H1 (cell line): ENCODE data around the gene DEFB119. TPM values are rescaled to one million over a fixed set of nuclear protein-coding genes. Genes with fewer than 3 reads are reported as not detected.

Experiments
- CTCF ChIA-PET: fragments of 300-600 bp; sonication (Branson Sonifier 250); formaldehyde crosslinking; loops from one replicate; lab custom pipeline; 2021; ENCODE audit not compliant: partially characterized antibody; lab: Charles Lee
- POLR2A ChIA-PET: fragments of 300-600 bp; sonication (Branson Sonifier 250); formaldehyde crosslinking; loops from one replicate; lab custom pipeline; 2021; ENCODE audit warnings: inconsistent platforms; ENCODE audit not compliant: partially characterized antibody; lab: Charles Lee
- DNase-seq, 2 experiments: peaks; one replicate each; pipeline versions ENCODE4 v3.0.0 to v3.0.0-alpha.2; 2010 to 2022; ENCODE audit warnings: low spot score in 2 of 2, low read depth in 1 of 2, mixed read lengths in 1 of 2
- FAIRE-seq: peaks from 2 replicates; lab custom pipeline; 2011; peaks lifted over from hg19 to GRCh38; lab: Jason Lieb, UNC
- H2AFZ ChIP-seq: 2 replicates; pipeline ENCODE4 v1.8.1; 2012; ENCODE audit warnings: low read length, inconsistent platforms
- H2AK5ac ChIP-seq: 2 replicates; pipeline ENCODE4 v1.6.1; 2013; ENCODE audit warnings: low read depth, low read length
- H2BK120ac ChIP-seq: replicated peaks from 2 replicates; pipeline ENCODE3; 2013; ENCODE audit warnings: low read depth, low read length, inconsistent platforms
- H2BK12ac ChIP-seq: 2 replicates; pipeline ENCODE4 v1.6.1; 2013; ENCODE audit warnings: low read depth, low read length
- H2BK15ac ChIP-seq: 2 replicates; pipeline ENCODE4 v1.6.1; 2013; ENCODE audit warnings: low read length
- H2BK20ac ChIP-seq: 2 replicates; pipeline ENCODE4 v1.6.1; 2013; ENCODE audit warnings: low read length
- H2BK5ac ChIP-seq: 2 replicates; pipeline ENCODE4 v1.6.1; 2013; ENCODE audit warnings: low read depth, low read length
- H3K14ac ChIP-seq: 2 replicates; pipeline ENCODE4 v1.6.1; 2013; ENCODE audit warnings: inconsistent platforms; ENCODE audit not compliant: insufficient read length
- H3K18ac ChIP-seq: 2 replicates; pipeline ENCODE4 v1.6.1; 2013; ENCODE audit warnings: low read length; ENCODE audit errors: extremely low read depth
- H3K23ac ChIP-seq: 2 replicates; pipeline ENCODE4 v1.6.1; 2013; ENCODE audit warnings: inconsistent platforms; ENCODE audit not compliant: insufficient read length
- H3K23me2 ChIP-seq: 2 replicates; pipeline ENCODE4 v1.6.1; 2013; ENCODE audit warnings: low read depth, low read length
- H3K27ac ChIP-seq: 2 replicates; pipeline ENCODE4 v1.6.1; 2011; ENCODE audit warnings: low read depth, low read length, inconsistent platforms
- H3K27me3 ChIP-seq, 4 experiments: replicated peaks in 1 of 4; 1 replicate in 1 of 4; 2 replicates in 3 of 4; pipeline versions ENCODE4 v1.6.1 to v1.8.1; 2011 to 2013; ENCODE audit warnings: low read length in 3 of 4, mild to moderate bottlenecking in 3 of 4, inconsistent platforms in 2 of 4, mixed read lengths in 2 of 4, moderate library complexity in 1 of 4; ENCODE audit not compliant: control insufficient read depth in 3 of 4, insufficient read depth in 3 of 4; ENCODE audit errors: extremely low read depth in 1 of 4
- H3K36me3 ChIP-seq, 4 experiments: 2 replicates each; pipeline versions ENCODE4 v1.6.1 to v1.8.1; 2011 to 2013; ENCODE audit warnings: mild to moderate bottlenecking in 4 of 4, low read length in 3 of 4, moderate library complexity in 2 of 4, control low read depth in 1 of 4, inconsistent platforms in 1 of 4; ENCODE audit not compliant: insufficient read depth in 4 of 4, control insufficient read depth in 2 of 4
- H3K4ac ChIP-seq: replicated peaks from 2 replicates; pipeline ENCODE3; 2013; ENCODE audit warnings: low read length, low read depth, mixed read lengths, inconsistent platforms; ENCODE audit not compliant: insufficient read length
- H3K4me1 ChIP-seq, 4 experiments: replicated peaks in 1 of 4; 1 replicate in 1 of 4; 2 replicates in 3 of 4; pipeline versions ENCODE4 v1.6.1 to v1.8.1; 2011 to 2013; ENCODE audit warnings: low read length in 3 of 4, inconsistent platforms in 2 of 4, mixed read lengths in 1 of 4; ENCODE audit not compliant: insufficient read depth in 4 of 4, control insufficient read depth in 3 of 4
- H3K4me2 ChIP-seq, 2 experiments: 2 replicates each; pipeline versions ENCODE4 v1.6.1 to v1.8.1; 2011 to 2013; ENCODE audit warnings: low read depth in 2 of 2, low read length in 2 of 2, control low read depth in 1 of 2, inconsistent platforms in 1 of 2, mild to moderate bottlenecking in 1 of 2; ENCODE audit not compliant: insufficient read depth in 1 of 2
- H3K4me3 ChIP-seq, 4 experiments: fragments of 200-600, 300-600 bp in 1 of 4; sonication (generic), shearing (Covaris generic), sonication (Bioruptor Twin) in 1 of 4; 2 replicates each; pipeline versions ENCODE4 v1.5.1 to v1.8.1; 2011 to 2016; ENCODE audit warnings: low read length in 4 of 4, low read depth in 3 of 4, control low read depth in 2 of 4, inconsistent platforms in 2 of 4, mild to moderate bottlenecking in 2 of 4, mixed read lengths in 1 of 4, moderate library complexity in 1 of 4; ENCODE audit not compliant: insufficient read depth in 2 of 4; ENCODE audit errors: extremely low read depth in 1 of 4
- H3K56ac ChIP-seq: replicated peaks from 2 replicates; pipeline ENCODE3; 2013; ENCODE audit warnings: low read depth, mild to moderate bottlenecking, mixed read lengths, low read length, inconsistent platforms; ENCODE audit not compliant: insufficient read length
- H3K79me1 ChIP-seq: 2 replicates; pipeline ENCODE4 v1.6.1; 2013; ENCODE audit warnings: low read depth, low read length, control low read depth
- H3K79me2 ChIP-seq, 2 experiments: 2 replicates each; pipeline versions ENCODE4 v1.6.1 to v1.8.1; 2012 to 2013; ENCODE audit warnings: low read length in 2 of 2, mild to moderate bottlenecking in 2 of 2, inconsistent platforms in 1 of 2; ENCODE audit not compliant: insufficient read depth in 2 of 2, control insufficient read depth in 1 of 2
- H3K9ac ChIP-seq, 4 experiments: replicated peaks in 1 of 4; 1 replicate in 1 of 4; 2 replicates in 3 of 4; pipeline versions ENCODE4 v1.6.1 to v1.8.1; 2011 to 2013; ENCODE audit warnings: low read depth in 3 of 4, low read length in 3 of 4, control low read depth in 2 of 4, mild to moderate bottlenecking in 2 of 4, moderate library complexity in 2 of 4, inconsistent platforms in 1 of 4; ENCODE audit errors: extremely low read depth in 1 of 4
- H3K9me3 ChIP-seq, 2 experiments: 2 replicates each; pipeline versions ENCODE4 v1.6.1 to v1.8.1; 2012 to 2013; ENCODE audit warnings: mild to moderate bottlenecking in 2 of 2, moderate library complexity in 2 of 2, control low read depth in 1 of 2, inconsistent platforms in 1 of 2, low read depth in 1 of 2, low read length in 1 of 2, mixed read lengths in 1 of 2; ENCODE audit not compliant: insufficient read depth in 2 of 2
- H4K20me1 ChIP-seq, 2 experiments: replicated peaks in 1 of 2; 2 replicates each; pipeline versions ENCODE3 to v1.8.1; 2011 to 2013; ENCODE audit warnings: inconsistent platforms in 2 of 2, low read length in 2 of 2, mild to moderate bottlenecking in 1 of 2; ENCODE audit not compliant: insufficient read depth in 2 of 2, control insufficient read depth in 1 of 2
- H4K5ac ChIP-seq: 2 replicates; pipeline ENCODE4 v1.6.1; 2013; ENCODE audit warnings: low read length, low read depth, mixed read lengths, inconsistent platforms; ENCODE audit not compliant: insufficient read length
- H4K8ac ChIP-seq: 2 replicates; pipeline ENCODE4 v1.8.0; 2013; ENCODE audit warnings: mild to moderate bottlenecking, moderate library complexity, low read length, inconsistent platforms; ENCODE audit not compliant: insufficient read depth; ENCODE audit errors: extremely low read depth
- H4K91ac ChIP-seq: replicated peaks from 2 replicates; pipeline ENCODE3; 2013; ENCODE audit warnings: low read length, mixed read lengths, inconsistent platforms; ENCODE audit not compliant: insufficient read length
- CBX8 ChIP-seq: fragments of 300-800, 300-1000 bp; sonication (generic); IDR thresholded peaks from 2 replicates; pipeline ENCODE4 v1.7.1; 2016; ENCODE audit warnings: low read depth, low read length, borderline replicate concordance
- TCF12 ChIP-seq: IDR thresholded peaks from 2 replicates; pipeline ENCODE4 v1.6.1; 2011; ENCODE audit warnings: low read depth, mild to moderate bottlenecking, low read length
- polyA plus RNA-seq, 7 experiments: library from polyadenylated mRNA; depleted of rRNA in 3 of 7; stranded (reverse) in 5 of 7; unstranded in 2 of 7; fragments of >200 nt in 5 of 7; fragments of 200-250 nt in 2 of 7; gene quantifications; 1 replicate in 5 of 7; 2 replicates in 1 of 7; 4 replicates in 1 of 7; pipeline versions ENCODE4 v1.2.1 to v1.2.3, GENCODE V29; 2011 to 2013; ENCODE audit warnings: missing spikeins in 2 of 7, mixed read lengths in 2 of 7
- total RNA-seq: library from RNA; stranded (reverse); fragmentation: NEBNext Ultra II Directional; extraction: Animal tissue kit (Norgen Biotek cat#: 25700); gene quantifications from 2 replicates; pipeline ENCODE4 v1.2.1, GENCODE V29; 2021

DEFB119 gene
- total and polyA plus RNA-seq, 2 of the 8 experiments (the other 6 are each of a cell fraction or from before 2014, with no cell fraction given) = not detected

- no peaks in the 10 kb centered on the region for H3K79me2 ChIP-seq
- no peak overlapping the region for H2AK5ac ChIP-seq
- no peak overlapping the region for H2BK120ac ChIP-seq
- H3K4me2 ChIP-seq = no peak overlapping the region
- H2BK12ac ChIP-seq = no peak overlapping the region
- H3K36me3 ChIP-seq = no peaks in the 10 kb centered on the region
- no peak overlapping the region for H3K9ac ChIP-seq
- no peak overlapping the region for H4K5ac ChIP-seq
- peaks cover 46 to 55% of the 10 kb centered on the region in 2 experiments for H3K9me3 ChIP-seq
- H2AFZ ChIP-seq = no peak overlapping the region
- H3K56ac ChIP-seq = no peak overlapping the region
- DNase-seq = no peak
- H4K20me1 ChIP-seq = no peaks in the 10 kb centered on the region
- no peak overlapping the region for H3K27ac ChIP-seq
- no peak for TF ChIP-seq TCF12
- TF ChIP-seq CBX8 = no peak
- TF ChIP-seq, all 59 proteins: peak for 0
- ChIA-PET POLR2A (no interaction called here), CTCF (no interaction called here)
- no peak overlapping the region for H2BK15ac ChIP-seq
- no peaks in the 10 kb centered on the region for H3K79me1 ChIP-seq
- no peak overlapping the region for H3K4me3 ChIP-seq
- no peaks in the 10 kb centered on the region for H3K4me1 ChIP-seq
- no peak overlapping the region for H4K91ac ChIP-seq
- H3K23ac ChIP-seq = no peak overlapping the region
- no peak overlapping the region for H3K18ac ChIP-seq
- H4K8ac ChIP-seq = no peak overlapping the region
- H2BK20ac ChIP-seq = no peak overlapping the region
- H3K27me3 ChIP-seq = no peaks in the 10 kb centered on the region
- H2BK5ac ChIP-seq = no peak overlapping the region
- no peak overlapping the region for H3K14ac ChIP-seq
- no peaks in the 10 kb centered on the region for H3K23me2 ChIP-seq
- no peak overlapping the region for H3K4ac ChIP-seq
- FAIRE-seq = peak; percentile 19
These were observed 48.9 kb downstream of the DEFB119 start for GRCh38 chr20:31341470-31341869.
